HepG2 (cell line): ENCODE measurements around the gene ST14. TPM values are rescaled to one million over a fixed set of nuclear protein-coding genes. Genes with fewer than 3 reads are reported as not detected.
A peak's percentile ranks its signal among the peaks of the same experiment; 100 is the strongest.

Experiments used
- ARNT2 ChIP-seq: sonication (generic); formaldehyde crosslinking; IDR thresholded peaks from 2 replicates; pipeline ENCODE4 v1.8.0; 2022; ENCODE audit warnings: mild to moderate bottlenecking, low read depth, missing genetic modification reagents, moderate library complexity
- ATF5 ChIP-seq: sonication (generic); formaldehyde crosslinking; IDR thresholded peaks from 2 replicates; pipeline ENCODE4 v1.4.0; 2020; ENCODE audit warnings: mild to moderate bottlenecking, low read depth, missing genetic modification reagents
- DNMT3B ChIP-seq: conservative IDR thresholded peaks from 2 replicates; pipeline ENCODE4 v1.6.1; 2016; ENCODE audit warnings: missing biosample characterization, control low read depth
- EED ChIP-seq: sonication (generic); formaldehyde crosslinking; IDR thresholded peaks from 2 replicates; pipeline ENCODE4 v1.5.0; 2020; ENCODE audit warnings: mild to moderate bottlenecking, missing genetic modification reagents
- ELF3 ChIP-seq: IDR thresholded peaks from 2 replicates; pipeline ENCODE4 v1.6.1; 2016; ENCODE audit warnings: missing genetic modification reagents, missing compliant biosample characterization
- ESRRA ChIP-seq: sonication (generic); formaldehyde crosslinking; IDR thresholded peaks from 2 replicates; pipeline ENCODE4 v1.5.1; 2020; ENCODE audit warnings: mild to moderate bottlenecking, low read depth, missing genetic modification reagents
- FOXO1 ChIP-seq: sonication (generic); formaldehyde crosslinking; IDR thresholded peaks from 2 replicates; pipeline ENCODE4 v1.4.0; 2020; ENCODE audit warnings: missing genetic modification reagents
- FOXP1 ChIP-seq, 2 experiments: fragments of 450-650 bp in 1 of 2; IDR thresholded peaks; 2 replicates each; pipeline ENCODE4 v1.6.1; 2017 to 2018; ENCODE audit warnings: antibody characterized with exemption in 1 of 2
- NFATC3 ChIP-seq: sonication (generic); formaldehyde crosslinking; IDR thresholded peaks from 2 replicates; pipeline ENCODE4 v1.5.1; 2020; ENCODE audit warnings: mild to moderate bottlenecking, missing genetic modification reagents
- NR3C1 ChIP-seq: sonication (generic); formaldehyde crosslinking; IDR thresholded peaks from 2 replicates; pipeline ENCODE4 v1.4.0; 2020; ENCODE audit warnings: missing genetic modification reagents
- RBFOX2 ChIP-seq: fragments of 200-400 bp; formaldehyde crosslinking; IDR thresholded peaks from 2 replicates; pipeline ENCODE4 v1.6.1; 2017; ENCODE audit warnings: low read depth, mild to moderate bottlenecking, low read length
- RFX3 ChIP-seq: IDR thresholded peaks from 2 replicates; pipeline ENCODE4 v1.6.1; 2016; ENCODE audit warnings: missing biosample characterization, missing genetic modification reagents
- TAF15 ChIP-seq: fragments of 200-400 bp; formaldehyde crosslinking; IDR thresholded peaks from one replicate; pipeline ENCODE4 v1.6.1; 2018; ENCODE audit warnings: mild to moderate bottlenecking, low read depth, low read length; ENCODE audit not compliant: poor library complexity, severe bottlenecking
- ZBTB3 ChIP-seq: sonication (generic); formaldehyde crosslinking; IDR thresholded peaks from 2 replicates; pipeline ENCODE4 v1.4.0; 2020; ENCODE audit warnings: low read depth, mild to moderate bottlenecking, moderate library complexity, missing genetic modification reagents, borderline replicate concordance
- ZBTB4 ChIP-seq: sonication (generic); formaldehyde crosslinking; IDR thresholded peaks from 2 replicates; pipeline ENCODE4 v1.4.0; 2020; ENCODE audit warnings: missing genetic modification reagents, mild to moderate bottlenecking, borderline replicate concordance
- ZBTB8A ChIP-seq: sonication (generic); formaldehyde crosslinking; IDR thresholded peaks from 2 replicates; pipeline ENCODE4 v1.4.0; 2020; ENCODE audit warnings: mild to moderate bottlenecking, low read depth, missing genetic modification reagents, borderline replicate concordance
- ZEB1 ChIP-seq: IDR thresholded peaks from 2 replicates; pipeline ENCODE4 v1.6.1; 2012; ENCODE audit warnings: mild to moderate bottlenecking, low read depth, inconsistent platforms; ENCODE audit not compliant: insufficient replicate concordance
- ZGPAT ChIP-seq: IDR thresholded peaks from 2 replicates; pipeline ENCODE4 v1.6.1; 2016; ENCODE audit warnings: mild to moderate bottlenecking
- ZNF138 ChIP-seq: sonication (generic); formaldehyde crosslinking; IDR thresholded peaks from 2 replicates; pipeline ENCODE4 v1.5.0; 2020; ENCODE audit warnings: mild to moderate bottlenecking, low read depth, missing genetic modification reagents
- ZNF205 ChIP-seq: IDR thresholded peaks from 2 replicates; pipeline ENCODE4 v1.6.1; 2018; ENCODE audit warnings: missing biosample characterization, missing genetic modification reagents
- ZNF331 ChIP-seq: sonication (generic); formaldehyde crosslinking; IDR thresholded peaks from 2 replicates; pipeline ENCODE4 v1.4.0; 2020; ENCODE audit warnings: missing genetic modification reagents
- ZNF367 ChIP-seq: sonication (generic); formaldehyde crosslinking; IDR thresholded peaks from 2 replicates; pipeline ENCODE4 v1.4.0; 2020; ENCODE audit warnings: missing genetic modification reagents, borderline replicate concordance
- ZNF503 ChIP-seq: sonication (generic); formaldehyde crosslinking; IDR thresholded peaks from 2 replicates; pipeline ENCODE4 v1.4.0; 2020; ENCODE audit warnings: missing genetic modification reagents
- ZNF644 ChIP-seq: IDR thresholded peaks from 2 replicates; pipeline ENCODE4 v1.6.1; 2016; ENCODE audit warnings: low read depth
- ZNF749 ChIP-seq: sonication (generic); formaldehyde crosslinking; IDR thresholded peaks from 2 replicates; pipeline ENCODE4 v1.8.0; 2022; ENCODE audit warnings: mild to moderate bottlenecking, missing genetic modification reagents, moderate library complexity, borderline replicate concordance
- polyA plus RNA-seq, 8 experiments: library from polyadenylated mRNA; depleted of rRNA in 3 of 8; stranded (reverse) in 7 of 8; unstranded in 1 of 8; fragments of >200 nt; fragmentation: Illumina TruSeq in 4 of 8; extraction: Trizol in 4 of 8; gene quantifications; 2 replicates each; pipeline versions ENCODE4 v1.2.1 to v1.2.3, GENCODE V29; 2011 to 2016; ENCODE audit warnings: low read depth in 4 of 8, missing spikeins in 1 of 8, mixed read lengths in 1 of 8; ENCODE audit not compliant: insufficient read depth in 1 of 8
- total RNA-seq, 5 experiments: library from RNA; depleted of rRNA; stranded (reverse); fragments of >200 nt; fragmentation: Illumina TruSeq; extraction: Trizol; gene quantifications; 2 replicates each; pipeline ENCODE4 v1.2.3, GENCODE V29; 2016; ENCODE audit warnings: low read depth in 1 of 5

The ST14 gene
- total and polyA plus RNA-seq, 2 of the 13 experiments (the other 11 are each of a cell fraction or from before 2014, with no cell fraction given): 0.88 to 1.4 TPM

- TF ChIP-seq ZBTB4 (CRISPR knock-in tag) (peak; percentile 43; the same call in 1 of the 2 replicates), ZGPAT (peak; percentile 84), FOXO1 (CRISPR knock-in tag) (peak; percentile 74), FOXP1 (IDR thresholded peaks at IDR 0.05) (no peak), FOXP1 (CRISPR knock-in tag; IDR thresholded peaks at IDR 0.05) (peak; percentile 65; the same call in 1 of the 2 replicates), ZBTB8A (CRISPR knock-in tag) (no peak), EED (CRISPR knock-in tag) (no peak), DNMT3B (CRISPR knock-in tag) (0 out of 2 replicates have a peak, but pooled peaks have one; percentile 62), RFX3 (CRISPR knock-in tag) (no peak), ZNF138 (CRISPR knock-in tag) (no peak), NR3C1 (CRISPR knock-in tag) (no peak), ESRRA (CRISPR knock-in tag) (peak; percentile 79), ZNF367 (CRISPR knock-in tag) (no peak), NFATC3 (no peak), ZNF749 (CRISPR knock-in tag) (no peak), ZNF503 (CRISPR knock-in tag) (no peak; the same call in 1 of the 2 replicates), TAF15 (no peak), ZNF331 (CRISPR knock-in tag) (peak; percentile 79; the same call in 1 of the 2 replicates), ELF3 (CRISPR knock-in tag) (peak; percentile 98), ZEB1 (peak; percentile 84), ARNT2 (CRISPR knock-in tag) (no peak), RBFOX2 (no peak), ZNF205 (CRISPR knock-in tag) (no peak), ZBTB3 (CRISPR knock-in tag) (peak; percentile 94), ZNF644 (CRISPR knock-in tag) (no peak), ATF5 (CRISPR knock-in tag) (no peak)
Observed at GRCh38 chr11:130144141-130144540, 15.4 kb upstream of the ST14 start (continued).
